ENCODE results near the gene PGM1.
"Not testable (repeated sequence)": the region's sequence is repeated elsewhere in the genome, so short reads cannot be mapped to it uniquely, and the experiment has no call there.

Gene PGM1

GRCh38 chr1:63593303-63593885 is at the start of gene PGM1:
PGM1 (plus strand) TSS chr1:63593411; CDS start chr1:63593489, 78 bp downstream.
- peak; percentile 42 for DNase-seq (ENCODE audit: low read depth, low spot score)

- no peak for DNase-seq (ENCODE audit: low read depth, low spot score)
Observed at GRCh38 chr1:63545780-63546179, 47.4 kb upstream of the PGM1 start.

GRCh38 chr1:63547621-63548294 is 45.5 kb upstream of the PGM1 start:
- no peak for DNase-seq (ENCODE audit: low read depth, low spot score)

GRCh38 chr1:63548303-63548702 is 44.9 kb upstream of the PGM1 start:
- no peak for DNase-seq (ENCODE audit: low read depth, low spot score)

- DNase-seq (ENCODE audit: low read depth, low spot score): no peak
Observed at GRCh38 chr1:63548877-63549276, 44.3 kb upstream of the PGM1 start.

- DNase-seq (ENCODE audit: low read depth, low spot score): no peak
Observed at GRCh38 chr1:63555480-63555879, 37.7 kb upstream of the PGM1 start.

GRCh38 chr1:63557365-63557987 is 35.7 kb upstream of the PGM1 start:
- DNase-seq (ENCODE audit: low read depth, low spot score): no peak

- DNase-seq (ENCODE audit: low read depth, low spot score): no peak
Observed at GRCh38 chr1:63559357-63559756, 33.9 kb upstream of the PGM1 start.

GRCh38 chr1:63563745-63564144 is 29.5 kb upstream of the PGM1 start:
- no peak for DNase-seq (ENCODE audit: low read depth, low spot score)

- no peak for DNase-seq (ENCODE audit: low read depth, low spot score)
Observed at GRCh38 chr1:63569068-63569467, 24.1 kb upstream of the PGM1 start.

- no peak for DNase-seq (ENCODE audit: low read depth, low spot score)
Observed at GRCh38 chr1:63569640-63570316, 23.4 kb upstream of the PGM1 start.

GRCh38 chr1:63572686-63573085 is 20.5 kb upstream of the PGM1 start:
- DNase-seq (ENCODE audit: low read depth, low spot score): not testable (repeated sequence)

- DNase-seq (ENCODE audit: low read depth, low spot score): not testable (repeated sequence)
Observed at GRCh38 chr1:63574203-63574796, 18.9 kb upstream of the PGM1 start.

- no peak for DNase-seq (ENCODE audit: low read depth, low spot score)
Observed at GRCh38 chr1:63575340-63575826, 17.8 kb upstream of the PGM1 start.

GRCh38 chr1:63586326-63586725 is 6.9 kb upstream of the PGM1 start:
- DNase-seq (ENCODE audit: low read depth, low spot score): not testable (repeated sequence)

GRCh38 chr1:63590166-63590560 is 3.0 kb upstream of the PGM1 start:
- DNase-seq (ENCODE audit: low read depth, low spot score): no peak

- no peak for DNase-seq (ENCODE audit: low read depth, low spot score)
Observed at GRCh38 chr1:63592536-63593302, 492 bp upstream of the PGM1 start.

GRCh38 chr1:63593886-63594605 is 835 bp downstream of the PGM1 start:
- peak; percentile 29 for DNase-seq (ENCODE audit: low read depth, low spot score)

GRCh38 chr1:63595435-63595834 is 2.2 kb downstream of the PGM1 start:
- no peak for DNase-seq (ENCODE audit: low read depth, low spot score)

- DNase-seq (ENCODE audit: low read depth, low spot score): no peak
Observed at GRCh38 chr1:63599799-63600198, 6.6 kb downstream of the PGM1 start.

- DNase-seq (ENCODE audit: low read depth, low spot score): no peak
Observed at GRCh38 chr1:63600248-63600647, 7.0 kb downstream of the PGM1 start.
